ENCODE results near the gene RNASE2.
"Not testable (repeated sequence)": the region's sequence is repeated elsewhere in the genome, so short reads cannot be mapped to it uniquely, and the experiment has no call there.

- TF ChIP-seq CTCF (IDR thresholded peaks at IDR 0.05; ENCODE audit: insufficient read depth, low read length, poor library complexity, severe bottlenecking); EZH2phosphoT487 (conservative IDR thresholded peaks at IDR 0.05; ENCODE audit: low read length): not testable (repeated sequence)
Measured at GRCh38 chr14:20946707-20947106, 8.6 kb upstream of the RNASE2 start.

Data from SU-DHL-6 (cell line).